Suppressor macrophage (primary cell): ENCODE measurements around the gene ASXL2.

Experiments used
- DNase-seq, 4 experiments: peaks; one replicate each; pipeline ENCODE4 v3.0.0-alpha.2; 2020 to 2022

The ASXL2 gene

GRCh38 chr2:25684577-25685473 lies 193.5 kb downstream of the ASXL2 start:
- DNase-seq: no peak
